B cell (primary cell): ENCODE data around the gene RAI1. TPM values are rescaled to one million over a fixed set of nuclear protein-coding genes. Genes with fewer than 3 reads are reported as not detected.

Experiments
- ATAC-seq: fragments of 200-7000 bp; cut with Tn5 transposase; one replicate; pipeline ENCODE4 v1.10.0; 2021; ENCODE audit warnings: low read depth, mild to moderate bottlenecking, moderate number of reproducible peaks, moderate library complexity
- CTCF ChIA-PET: fragments of 350-600 bp; sonication (Branson Sonifier 250); formaldehyde crosslinking; loops from one replicate; lab custom pipeline; 2021; ENCODE audit warnings: antibody characterized with exemption, inconsistent platforms; lab: Charles Lee
- POLR2A ChIA-PET: fragments of 350-600 bp; sonication (Branson Sonifier 250); formaldehyde crosslinking; loops from one replicate; lab custom pipeline; 2021; ENCODE audit warnings: antibody characterized with exemption; lab: Charles Lee
- DNase-seq: peaks from one replicate; pipeline ENCODE4 v3.0.0; 2013
- H2AFZ ChIP-seq: 2 replicates; pipeline ENCODE4 v1.6.1; 2012; ENCODE audit warnings: mild to moderate bottlenecking, low read depth, low read length; ENCODE audit not compliant: insufficient read depth, poor library complexity, severe bottlenecking
- H3K27ac ChIP-seq, 2 donors: 1 replicate in 1 of 2; 2 replicates in 1 of 2; pipeline ENCODE4 v1.5.1; 2012 to 2013; ENCODE audit warnings: low read length in 2 of 2, mild to moderate bottlenecking in 2 of 2, moderate library complexity in 1 of 2
- H3K27me3 ChIP-seq, 4 experiments: fragments of 200-600 bp in 1 of 4; sonication (generic) in 1 of 4; replicated peaks in 1 of 4; 1 replicate in 2 of 4; 2 replicates in 2 of 4; pipeline versions ENCODE4 v1.6.1 to v1.7.0; 2013 to 2016; ENCODE audit warnings: low read length in 3 of 4, mild to moderate bottlenecking in 2 of 4, mixed read lengths in 1 of 4, moderate library complexity in 1 of 4; ENCODE audit not compliant: insufficient read depth in 4 of 4, control insufficient read depth in 3 of 4; ENCODE audit errors: control extremely low read depth in 1 of 4
- H3K36me3 ChIP-seq, 2 experiments: replicated peaks in 1 of 2; 1 replicate in 1 of 2; 2 replicates in 1 of 2; pipeline versions ENCODE4 v1.6.1 to v1.7.1; 2013; ENCODE audit warnings: low read length in 1 of 2; ENCODE audit not compliant: insufficient read depth in 2 of 2, control insufficient read depth in 1 of 2; ENCODE audit errors: control extremely low read depth in 1 of 2, extremely low read depth in 1 of 2
- H3K4me1 ChIP-seq, 2 donors: fragments of 200-600 bp in 1 of 2; sonication (generic) in 1 of 2; 1 replicate in 1 of 2; 2 replicates in 1 of 2; pipeline versions ENCODE4 v1.5.1 to v1.6.1; 2013 to 2017; ENCODE audit warnings: low read length in 2 of 2; ENCODE audit not compliant: control insufficient read depth in 2 of 2, insufficient read depth in 2 of 2
- H3K4me2 ChIP-seq: replicated peaks from 2 replicates; pipeline ENCODE3; 2012; ENCODE audit warnings: mild to moderate bottlenecking, low read depth, low read length; ENCODE audit not compliant: poor library complexity, severe bottlenecking
- H3K4me3 ChIP-seq, 5 experiments: fragments of 200-600 bp in 1 of 5; sonication (generic) in 1 of 5; 1 replicate in 3 of 5; 2 replicates in 2 of 5; pipeline versions ENCODE4 v1.5.1 to v1.7.0; 2011 to 2016; ENCODE audit warnings: low read length in 4 of 5, mild to moderate bottlenecking in 4 of 5, low read depth in 2 of 5, control low read depth in 1 of 5, moderate library complexity in 1 of 5; ENCODE audit not compliant: insufficient read depth in 1 of 5; ENCODE audit errors: control extremely low read depth in 1 of 5, extremely low read depth in 1 of 5
- H3K79me2 ChIP-seq: fragments of 200-600 bp; sonication (generic); one replicate; pipeline ENCODE4 v1.6.0; 2016; ENCODE audit warnings: low read length; ENCODE audit not compliant: control insufficient read depth, insufficient read depth
- H3K9ac ChIP-seq: fragments of 200-600 bp; sonication (generic); 2 replicates; pipeline ENCODE4 v1.6.1; 2017; ENCODE audit warnings: mild to moderate bottlenecking, low read length, moderate library complexity
- H3K9me3 ChIP-seq, 3 donors: one replicate each; pipeline versions ENCODE4 v1.6.1 to v1.7.1; 2013; ENCODE audit warnings: low read length in 2 of 3; ENCODE audit not compliant: control insufficient read depth in 2 of 3, insufficient read depth in 1 of 3; ENCODE audit errors: control extremely low read depth in 1 of 3
- H4K20me1 ChIP-seq: 2 replicates; pipeline ENCODE4 v1.6.0; 2012; ENCODE audit warnings: mild to moderate bottlenecking, low read length; ENCODE audit not compliant: insufficient read depth, control insufficient read depth, poor library complexity, severe bottlenecking
- H3K27ac Mint-ChIP-seq: one replicate; pipeline ENCODE4 v1.8.0; 2021; ENCODE audit warnings: mixed read lengths
- H3K27me3 Mint-ChIP-seq: one replicate; pipeline ENCODE4 v1.8.0; 2021; ENCODE audit warnings: mixed read lengths
- H3K4me1 Mint-ChIP-seq: one replicate; pipeline ENCODE4 v1.8.0; 2021; ENCODE audit warnings: mixed read lengths
- H3K4me3 Mint-ChIP-seq: one replicate; pipeline ENCODE4 v1.8.0; 2021; ENCODE audit warnings: mixed read lengths
- H3K9me3 Mint-ChIP-seq: one replicate; pipeline ENCODE4 v1.8.0; 2022; ENCODE audit warnings: mixed read lengths; ENCODE audit not compliant: insufficient read depth
- EZH2 ChIP-seq: IDR thresholded peaks from 2 replicates; pipeline ENCODE4 v1.6.1; 2012; ENCODE audit warnings: borderline replicate concordance, low read depth, mild to moderate bottlenecking, moderate library complexity, low read length; ENCODE audit not compliant: insufficient read depth, poor library complexity, severe bottlenecking
- WGBS: methylation state at CpG from one replicate; pipeline ENCODE4 v1.1.5; 2013; ENCODE audit warnings: missing lambda C conversion rate; ENCODE audit not compliant: insufficient coverage; 5-methylcytosine and 5-hydroxymethylcytosine counted together
- intact Hi-C: fragments of 100-400 bp; cut with micrococcal nuclease; formaldehyde crosslinking; loops from one replicate; pipeline ENCODE4 v1.10.0; 2022
- polyA plus RNA-seq: library from polyadenylated mRNA; depleted of rRNA; stranded (reverse); fragments of >200 nt; gene quantifications from 2 replicates; pipeline ENCODE4 v1.2.3, GENCODE V29; 2012
- total RNA-seq, 2 donors: library from RNA; stranded (reverse); fragments of 120-200 nt in 1 of 2; gene quantifications; 1 replicate in 1 of 2; 2 replicates in 1 of 2; pipeline versions ENCODE4 v1.2.3 to v1.2.4, GENCODE V29; 2013 to 2022
- TF ChIP-seq, protein P1 (sequence below): fragments of 200-600 bp; IDR thresholded peaks from one replicate; pipeline ENCODE4 v1.8.0; 2022; ENCODE audit warnings: antibody characterized with exemption, mild to moderate bottlenecking

Gene RAI1
- total and polyA plus RNA-seq, 2 donors (not counting 1 experiment from before 2014, with no cell fraction given) = 4.7 to 34.0 TPM

DNA sequence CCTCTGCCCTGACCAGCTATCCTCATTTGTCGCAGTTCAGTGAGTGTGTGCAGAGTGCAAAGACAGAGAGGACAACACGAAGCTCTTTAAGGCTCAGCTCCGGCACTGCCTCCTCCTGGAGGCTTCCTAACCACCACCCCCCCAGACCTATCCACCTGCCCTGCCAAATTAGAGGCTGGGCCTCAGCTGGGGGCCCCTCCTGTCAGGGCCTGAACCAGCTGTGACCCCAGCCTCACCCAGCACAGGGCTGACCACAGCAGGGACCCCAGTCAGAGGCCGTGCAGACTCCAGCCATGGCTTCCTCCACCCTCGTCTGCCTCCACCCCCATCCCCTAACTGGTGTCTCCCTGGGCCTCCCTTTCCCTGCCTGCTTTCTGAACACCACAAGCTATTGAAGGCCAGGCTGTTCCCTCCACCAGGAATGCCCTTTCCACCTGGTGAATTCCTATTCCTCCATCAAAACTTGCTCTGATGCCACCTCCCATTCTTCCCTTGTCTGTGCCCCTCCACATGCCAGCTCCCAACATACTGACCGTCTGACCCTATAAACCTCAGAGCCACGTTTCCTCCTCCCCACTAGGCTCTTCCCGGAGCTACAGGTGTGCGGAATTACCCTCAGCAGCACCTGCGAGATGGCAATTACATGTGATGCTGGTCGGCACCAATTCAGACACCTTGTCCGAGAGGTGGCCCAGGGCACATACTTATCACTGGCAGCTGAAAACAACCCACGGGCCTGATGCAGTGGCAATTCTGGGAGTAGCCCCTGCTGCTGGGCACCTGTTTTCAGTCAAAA lies 146.8 kb downstream of the RAI1 start:
- ChIA-PET POLR2A (no interaction called here), CTCF (interaction anchor here (0.9 to 1.0 kb wide), 2 partner anchors 16 to 148 kb away, joined by 3 to 4 read pairs; no protein-coding TSS in a partner anchor)
- no peaks in the 10 kb centered on the region for H3K27me3 ChIP-seq
- TF ChIP-seq EZH2 = no peak
- TF ChIP-seq, protein P1, sequence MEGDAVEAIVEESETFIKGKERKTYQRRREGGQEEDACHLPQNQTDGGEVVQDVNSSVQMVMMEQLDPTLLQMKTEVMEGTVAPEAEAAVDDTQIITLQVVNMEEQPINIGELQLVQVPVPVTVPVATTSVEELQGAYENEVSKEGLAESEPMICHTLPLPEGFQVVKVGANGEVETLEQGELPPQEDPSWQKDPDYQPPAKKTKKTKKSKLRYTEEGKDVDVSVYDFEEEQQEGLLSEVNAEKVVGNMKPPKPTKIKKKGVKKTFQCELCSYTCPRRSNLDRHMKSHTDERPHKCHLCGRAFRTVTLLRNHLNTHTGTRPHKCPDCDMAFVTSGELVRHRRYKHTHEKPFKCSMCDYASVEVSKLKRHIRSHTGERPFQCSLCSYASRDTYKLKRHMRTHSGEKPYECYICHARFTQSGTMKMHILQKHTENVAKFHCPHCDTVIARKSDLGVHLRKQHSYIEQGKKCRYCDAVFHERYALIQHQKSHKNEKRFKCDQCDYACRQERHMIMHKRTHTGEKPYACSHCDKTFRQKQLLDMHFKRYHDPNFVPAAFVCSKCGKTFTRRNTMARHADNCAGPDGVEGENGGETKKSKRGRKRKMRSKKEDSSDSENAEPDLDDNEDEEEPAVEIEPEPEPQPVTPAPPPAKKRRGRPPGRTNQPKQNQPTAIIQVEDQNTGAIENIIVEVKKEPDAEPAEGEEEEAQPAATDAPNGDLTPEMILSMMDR = no peak
- peaks cover 49% of the 10 kb centered on the region for H3K79me2 ChIP-seq
- H4K20me1 ChIP-seq = peaks cover 86% of the 10 kb centered on the region
- no peak overlapping the region for H3K27ac ChIP-seq
- H3K9me3 ChIP-seq = no peaks in the 10 kb centered on the region
- no peak for ATAC-seq
- H3K9me3 Mint-ChIP-seq = no peaks in the 10 kb centered on the region
- H3K27ac Mint-ChIP-seq = no peak overlapping the region
- peaks cover 0 to 4% of the 10 kb centered on the region in 2 experiments for H3K36me3 ChIP-seq
- no peak for DNase-seq
- no peak overlapping the region for H3K9ac ChIP-seq
- no peak overlapping the region for H3K4me3 Mint-ChIP-seq
- H3K4me2 ChIP-seq = no peak overlapping the region
- no peaks in the 10 kb centered on the region for H3K27me3 Mint-ChIP-seq
- peaks cover 18 to 28% of the 10 kb centered on the region in 2 donors for H3K4me1 ChIP-seq
- 91% methylated on average over 11 of the region's 13 CpGs for WGBS
- H2AFZ ChIP-seq = no peak overlapping the region
- H3K4me1 Mint-ChIP-seq = peaks cover 40% of the 10 kb centered on the region
- intact Hi-C loops = no loop called here
- H3K4me3 ChIP-seq = no peak overlapping the region

DNA sequence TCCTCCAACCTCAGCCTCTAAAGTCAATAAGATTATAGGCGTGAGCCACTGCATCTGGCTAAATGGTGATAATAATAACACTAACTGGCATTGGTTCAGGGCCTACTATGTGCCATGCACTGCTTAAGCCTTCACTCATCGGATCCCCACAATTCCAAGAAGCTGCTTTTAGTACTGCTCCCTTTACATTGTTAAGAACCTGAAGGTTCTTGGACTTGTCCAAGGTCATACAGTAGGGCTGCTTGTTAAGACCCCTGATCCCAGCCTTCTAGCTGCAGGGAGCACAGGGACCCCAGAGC lies 149.0 kb downstream of the RAI1 start:
- Mint-ChIP-seq H3K27me3 (no peaks in the 10 kb centered on the region), H3K27ac (no peak overlapping the region), H3K4me1 (peaks cover 41% of the 10 kb centered on the region), H3K9me3 (no peaks in the 10 kb centered on the region), H3K4me3 (no peak overlapping the region)
- intact Hi-C loops = loop anchor here (10.0 kb wide), 1 partner anchor 205 kb away; the partner anchor contains the start of genes ATPAF2 and GID4
- ChIA-PET POLR2A (no interaction called here), CTCF (interaction anchor here (1.3 to 1.4 kb wide), 2 partner anchors 18 to 30 kb away, joined by 3 to 4 read pairs; no protein-coding TSS in a partner anchor)
- H3K79me2 ChIP-seq = peaks cover 50% of the 10 kb centered on the region
- H3K36me3 ChIP-seq = peaks cover 0 to 4% of the 10 kb centered on the region in 2 experiments
- ATAC-seq (no peak), DNase-seq (no peak)
- H3K27ac ChIP-seq = no peak overlapping the region
- WGBS = 100% methylated on average over 1 of the region's 2 CpGs
- no peaks in the 10 kb centered on the region for H3K9me3 ChIP-seq
- H3K27me3 ChIP-seq = no peaks in the 10 kb centered on the region
- no peak overlapping the region for H3K4me2 ChIP-seq
- H4K20me1 ChIP-seq = peaks cover 83% of the 10 kb centered on the region
- H3K9ac ChIP-seq = no peak overlapping the region
- no peak overlapping the region for H3K4me3 ChIP-seq
- no peak overlapping the region for H2AFZ ChIP-seq
- peaks cover 24 to 28% of the 10 kb centered on the region in 2 donors for H3K4me1 ChIP-seq
- TF ChIP-seq EZH2 = no peak
- TF ChIP-seq, protein P1 = no peak
